Large intestine (tissue), 3 donors: ENCODE results near the gene SF3B2. TPM values are rescaled to one million over a fixed set of nuclear protein-coding genes. Genes with fewer than 3 reads are reported as not detected.
"Not testable (repeated sequence)": the region's sequence is repeated elsewhere in the genome, so short reads cannot be mapped to it uniquely, and the experiment has no call there.

ENCODE experiments used
- DNase-seq, 2 donors: peaks; one replicate each; pipeline versions ENCODE4 v3.0.0 to v3.0.0-alpha.2; 2013
- H3K27ac ChIP-seq: one replicate; pipeline ENCODE4 v1.5.1; 2013; ENCODE audit warnings: low read length
- H3K27me3 ChIP-seq: 2 replicates; pipeline ENCODE4 v1.6.1; 2013; ENCODE audit warnings: low read length; ENCODE audit not compliant: control insufficient read depth, insufficient read depth
- H3K36me3 ChIP-seq: 2 replicates; pipeline ENCODE4 v1.6.1; 2013; ENCODE audit warnings: low read length; ENCODE audit not compliant: control insufficient read depth, insufficient read depth
- H3K4me1 ChIP-seq: one replicate; pipeline ENCODE4 v1.6.1; 2013; ENCODE audit warnings: low read length; ENCODE audit not compliant: control insufficient read depth, insufficient read depth
- H3K4me3 ChIP-seq: one replicate; pipeline ENCODE4 v1.5.1; 2013; ENCODE audit warnings: low read length
- H3K9me3 ChIP-seq: one replicate; pipeline ENCODE4 v1.6.1; 2013; ENCODE audit warnings: mild to moderate bottlenecking, low read depth, low read length, moderate library complexity; ENCODE audit not compliant: control insufficient read depth
- WGBS: methylation state at CpG from one replicate; pipeline ENCODE4 v1.1.5; 2013; ENCODE audit warnings: low lambda C conversion rate; ENCODE audit not compliant: insufficient coverage; 5-methylcytosine and 5-hydroxymethylcytosine counted together
- polyA plus RNA-seq: library from polyadenylated mRNA; unstranded; fragments of 120-200 nt; gene quantifications from one replicate; pipeline ENCODE4 v1.2.1, GENCODE V29; 2013

The SF3B2 gene
- polyA plus RNA-seq, 1 donor, result 146 TPM

- Histone ChIP-seq H3K36me3 (no peaks in the 10 kb centered on the region), H3K27me3 (peaks cover 28% of the 10 kb centered on the region), H3K4me3 (no peak overlapping the region), H3K9me3 (no peaks in the 10 kb centered on the region), H3K27ac (no peak overlapping the region), H3K4me1 (no peaks in the 10 kb centered on the region)
- no peak for DNase-seq
- no CpG with 5 or more reads among the region's 18 CpGs for WGBS
Observed at GRCh38 chr11:66015936-66016792, 36.0 kb upstream of the SF3B2 start.

GRCh38 chr11:66016793-66017177 lies 35.4 kb upstream of the SF3B2 start:
- no peak for DNase-seq
- Histone ChIP-seq H3K27ac (no peak overlapping the region), H3K9me3 (no peaks in the 10 kb centered on the region), H3K4me3 (no peak overlapping the region), H3K27me3 (peaks cover 24% of the 10 kb centered on the region), H3K4me1 (no peaks in the 10 kb centered on the region), H3K36me3 (no peaks in the 10 kb centered on the region)
- no CpG with 5 or more reads among the region's 10 CpGs for WGBS

GRCh38 chr11:66017321-66017720 lies 34.8 kb upstream of the SF3B2 start:
- no CpG with 5 or more reads among the region's 4 CpGs for WGBS
- Histone ChIP-seq H3K27ac (no peak overlapping the region), H3K4me1 (peaks cover 2% of the 10 kb centered on the region), H3K27me3 (peaks cover 18% of the 10 kb centered on the region), H3K36me3 (no peaks in the 10 kb centered on the region), H3K9me3 (no peaks in the 10 kb centered on the region), H3K4me3 (no peak overlapping the region)
- no peak for DNase-seq

- WGBS, result no CpG with 5 or more reads among the region's 8 CpGs
- Histone ChIP-seq H3K9me3 (no peaks in the 10 kb centered on the region), H3K27ac (no peak overlapping the region), H3K4me1 (peaks cover 5% of the 10 kb centered on the region), H3K4me3 (no peak overlapping the region), H3K27me3 (peaks cover 11% of the 10 kb centered on the region), H3K36me3 (no peaks in the 10 kb centered on the region)
- no peak for DNase-seq
Observed at GRCh38 chr11:66020212-66020611, 32.0 kb upstream of the SF3B2 start.

GRCh38 chr11:66020618-66021357 lies 31.4 kb upstream of the SF3B2 start:
- no peaks in the 10 kb centered on the region for H3K9me3 ChIP-seq
- DNase-seq, result no peak
- no peak overlapping the region for H3K4me3 ChIP-seq
- H3K27me3 ChIP-seq, result peaks cover 11% of the 10 kb centered on the region
- peaks cover 5% of the 10 kb centered on the region for H3K4me1 ChIP-seq
- WGBS, result no CpG with 5 or more reads among the region's 25 CpGs
- H3K36me3 ChIP-seq, result no peaks in the 10 kb centered on the region
- no peak overlapping the region for H3K27ac ChIP-seq

- Histone ChIP-seq H3K36me3 (no peaks in the 10 kb centered on the region), H3K4me3 (no peak overlapping the region), H3K9me3 (no peaks in the 10 kb centered on the region), H3K4me1 (peaks cover 5% of the 10 kb centered on the region), H3K27ac (no peak overlapping the region), H3K27me3 (peaks cover 11% of the 10 kb centered on the region)
- peak; percentile 19 to 41 for DNase-seq
- WGBS, result no CpG with 5 or more reads among the region's 46 CpGs
Observed at GRCh38 chr11:66022401-66023185, 29.6 kb upstream of the SF3B2 start.

- H3K27ac ChIP-seq, H3K36me3 ChIP-seq, H3K4me3 ChIP-seq, H3K4me1 ChIP-seq, DNase-seq, H3K9me3 ChIP-seq: not testable (repeated sequence)
- H3K27me3 ChIP-seq, result peaks cover 11% of the 10 kb centered on the region
- no CpG with 5 or more reads among the region's 5 CpGs for WGBS
Observed at GRCh38 chr11:66023186-66023440, 29.1 kb upstream of the SF3B2 start.

- no peaks in the 10 kb centered on the region for H3K9me3 ChIP-seq
- H3K36me3 ChIP-seq, result no peaks in the 10 kb centered on the region
- H3K27me3 ChIP-seq, result peaks cover 11% of the 10 kb centered on the region
- no peak for DNase-seq
- no peak within 1 kb of the TSS for H3K27ac ChIP-seq
- no CpG with 5 or more reads among the region's 18 CpGs for WGBS
- H3K4me1 ChIP-seq, result peaks cover 5% of the 10 kb centered on the region
- no peak within 1 kb of the TSS for H3K4me3 ChIP-seq
Observed at GRCh38 chr11:66026017-66026529, 26.1 kb upstream of the SF3B2 start, which contains the start of gene CATSPER1. CATSPER1 (minus strand) TSS chr11:66026479; CDS start chr11:66026379, 100 bp downstream.

- no peaks in the 10 kb centered on the region for H3K4me1 ChIP-seq
- DNase-seq, result no peak
- H3K36me3 ChIP-seq, result no peaks in the 10 kb centered on the region
- WGBS, result 100% methylated on average over 3 of the region's 8 CpGs
- H3K27ac ChIP-seq, result no peak overlapping the region
- H3K4me3 ChIP-seq, result no peak overlapping the region
- peaks cover 5% of the 10 kb centered on the region for H3K27me3 ChIP-seq
- no peaks in the 10 kb centered on the region for H3K9me3 ChIP-seq
Observed at GRCh38 chr11:66032957-66033735, 19.0 kb upstream of the SF3B2 start.
